Activated B cell treated with CpG ODN at 0.5 μM for 24 hours (primary cell): ENCODE measurements around the gene ZNF563. TPM values are rescaled to one million over a fixed set of nuclear protein-coding genes. Genes with fewer than 3 reads are reported as not detected.

ENCODE experiments used
- ATAC-seq: fragments of 200-7000 bp; cut with Tn5 transposase; one replicate; pipeline ENCODE4 v1.10.0; 2021; ENCODE audit warnings: low read depth, mild to moderate bottlenecking, moderate library complexity
- CTCF ChIA-PET: fragments of 350-600 bp; sonication (Branson Sonifier 250); formaldehyde crosslinking; loops from one replicate; lab custom pipeline; 2021; ENCODE audit warnings: antibody characterized with exemption; lab: Charles Lee
- POLR2A ChIA-PET: fragments of 350-600 bp; sonication (Branson Sonifier 250); formaldehyde crosslinking; loops from one replicate; lab custom pipeline; 2021; ENCODE audit warnings: antibody characterized with exemption; lab: Charles Lee
- DNase-seq: peaks from one replicate; pipeline ENCODE4 v3.0.0; 2022
- H3K27ac Mint-ChIP-seq: one replicate; pipeline ENCODE4 v1.8.0; 2020; ENCODE audit warnings: mixed read lengths
- H3K27me3 Mint-ChIP-seq: one replicate; pipeline ENCODE4 v1.8.0; 2021; ENCODE audit warnings: mixed read lengths
- H3K36me3 Mint-ChIP-seq: one replicate; pipeline ENCODE4 v1.8.0; 2021; ENCODE audit warnings: low read depth, mixed read lengths
- H3K4me1 Mint-ChIP-seq: one replicate; pipeline ENCODE4 v1.8.0; 2021; ENCODE audit warnings: mixed read lengths
- H3K4me3 Mint-ChIP-seq: one replicate; pipeline ENCODE4 v1.8.0; 2020; ENCODE audit warnings: mild to moderate bottlenecking, mixed read lengths
- H3K9me3 Mint-ChIP-seq: one replicate; pipeline ENCODE4 v1.8.0; 2020; ENCODE audit warnings: mixed read lengths
- CTCF ChIP-seq: fragments of 200-600 bp; IDR thresholded peaks from one replicate; pipeline ENCODE4 v1.8.0; 2022; ENCODE audit warnings: antibody characterized with exemption, mild to moderate bottlenecking
- intact Hi-C: fragments of 100-400 bp; cut with micrococcal nuclease; formaldehyde crosslinking; loops from one replicate; pipeline ENCODE4 v1.15.1; 2024
- total RNA-seq: library from RNA; stranded (reverse); gene quantifications from 2 replicates; pipeline ENCODE4 v1.2.3, GENCODE V29; 2022

ZNF563 gene
- total RNA-seq, 1 donor from 2014 or later, result 3.7 TPM

- ChIA-PET POLR2A (interaction anchor here (0.7 to 4.8 kb wide), 9 partner anchors 11 to 1870 kb away, joined by 3 to 67 read pairs (median 3); partner anchors contain the start of genes ZNF136, ZNF442, ZNF563 and ZNF763), CTCF (interaction anchor here (0.9 kb wide), 1 partner anchor 332 kb away, joined by 3 read pairs; no protein-coding TSS in a partner anchor)
- intact Hi-C loops, result loop anchor here (2.0 to 10.0 kb wide), 2 partner anchors 190 to 256 kb away; partner anchors contain the start of genes ZNF564 and ZNF709
- DNase-seq (no peak), ATAC-seq (no peak)
- Mint-ChIP-seq H3K4me3 (peak overlapping the region; percentile 99), H3K27me3 (no peaks in the 10 kb centered on the region), H3K4me1 (peaks cover 32% of the 10 kb centered on the region), H3K36me3 (peaks cover 22% of the 10 kb centered on the region), H3K27ac (peak overlapping the region; percentile 93), H3K9me3 (no peaks in the 10 kb centered on the region)
- no peak for TF ChIP-seq CTCF
These were observed 38.2 kb downstream of the ZNF563 start for GRCh38 chr19:12295191-12295590.

GRCh38 chr19:12294249-12295158 is 38.9 kb downstream of the ZNF563 start, which contains the start of gene ZNF44:
Gene ZNF44, minus strand, starts transcription at chr19:12294883. Its CDS starts 189 bp downstream, at chr19:12294694.
- CTCF ChIA-PET, result interaction anchor here (0.6 to 0.9 kb wide), 2 partner anchors 72 to 331 kb away, joined by 3 read pairs; partner anchors contain the start of gene ZNF442
- H3K36me3 Mint-ChIP-seq, result peaks cover 23% of the 10 kb centered on the region
- no peak for TF ChIP-seq CTCF
- H3K27ac Mint-ChIP-seq, result peak within 1 kb of the TSS; percentile 95
- H3K9me3 Mint-ChIP-seq, result no peaks in the 10 kb centered on the region
- intact Hi-C loops, result loop anchor here (1.0 to 10.0 kb wide), 8 partner anchors 37 to 330 kb away; partner anchors contain the start of genes ZNF442, ZNF564, ZNF709 and ZNF799
- H3K4me3 Mint-ChIP-seq, result peak within 1 kb of the TSS; percentile 99
- no peaks in the 10 kb centered on the region for H3K27me3 Mint-ChIP-seq
- H3K4me1 Mint-ChIP-seq, result peaks cover 35% of the 10 kb centered on the region
- ATAC-seq, result peak; percentile 93
- peak; percentile 87 for DNase-seq
- POLR2A ChIA-PET, result interaction anchor here (0.6 to 4.8 kb wide), 11 partner anchors 10 to 370 kb away, joined by 3 to 67 read pairs (median 4); partner anchors contain the start of genes ZNF136, ZNF442, ZNF563 and ZNF700

GRCh38 chr19:12293777-12294248 is 39.6 kb downstream of the ZNF563 start:
- ATAC-seq (peak; percentile 35), DNase-seq (peak; percentile 57)
- intact Hi-C loops, result loop anchor here (1.0 to 10.0 kb wide), 8 partner anchors 37 to 330 kb away; partner anchors contain the start of genes ZNF442, ZNF564, ZNF709 and ZNF799
- ChIA-PET POLR2A (interaction anchor here (0.6 to 4.8 kb wide), 5 partner anchors 38 to 369 kb away, joined by 3 to 67 read pairs (median 4); partner anchors contain the start of genes ZNF442, ZNF563 and ZNF700), CTCF (no interaction called here)
- Mint-ChIP-seq H3K4me1 (peaks cover 42% of the 10 kb centered on the region), H3K9me3 (no peaks in the 10 kb centered on the region), H3K36me3 (peaks cover 26% of the 10 kb centered on the region), H3K4me3 (peak overlapping the region; percentile 99), H3K27me3 (no peaks in the 10 kb centered on the region), H3K27ac (peak overlapping the region; percentile 95)
- TF ChIP-seq CTCF, result no peak

GRCh38 chr19:12289790-12290065 is 43.7 kb downstream of the ZNF563 start:
- H3K4me1 Mint-ChIP-seq, result peaks cover 49% of the 10 kb centered on the region
- no peak for ATAC-seq
- H3K4me3 Mint-ChIP-seq, result no peak overlapping the region
- H3K9me3 Mint-ChIP-seq, result no peaks in the 10 kb centered on the region
- ChIA-PET CTCF (no interaction called here), POLR2A (interaction anchor here (0.6 kb wide), 1 partner anchor 376 kb away, joined by 4 read pairs; no protein-coding TSS in a partner anchor)
- intact Hi-C loops, result loop anchor here (5.0 to 10.0 kb wide), 2 partner anchors 58 to 195 kb away; partner anchors contain the start of gene ZNF709
- TF ChIP-seq CTCF, result no peak
- H3K27ac Mint-ChIP-seq, result peak overlapping the region; percentile 50
- H3K27me3 Mint-ChIP-seq, result no peaks in the 10 kb centered on the region
- DNase-seq, result no peak
- H3K36me3 Mint-ChIP-seq, result peaks cover 42% of the 10 kb centered on the region
